GM12892 (cell line): Measurements from ENCODE around the gene CFAP298.
"Not testable (repeated sequence)": the region's sequence is repeated elsewhere in the genome, so short reads cannot be mapped to it uniquely, and the experiment has no call there.

ENCODE experiments used
- DNase-seq: peaks from one replicate; pipeline ENCODE4 v3.0.0; 2011; ENCODE audit not compliant: insufficient read length
- FAIRE-seq: peaks from 2 replicates; lab custom pipeline; 2011; peaks lifted over from hg19 to GRCh38; lab: Jason Lieb, UNC
- POLR2A ChIP-seq: IDR thresholded peaks from 2 replicates; pipeline ENCODE4 v1.6.1; 2011; ENCODE audit warnings: low read depth, low read length, control low read depth
- POLR2AphosphoS5 ChIP-seq: IDR thresholded peaks from 2 replicates; pipeline ENCODE4 v1.6.1; 2011; ENCODE audit warnings: low read depth, low read length, control low read depth
- TAF1 ChIP-seq: IDR thresholded peaks from 2 replicates; pipeline ENCODE4 v1.6.1; 2011; ENCODE audit warnings: low read depth, mild to moderate bottlenecking, control low read depth, low read length, borderline replicate concordance

Gene CFAP298

GRCh38 chr21:32574946-32575925, 36.9 kb downstream of the CFAP298 start:
- FAIRE-seq: no peak

GRCh38 chr21:32572574-32573420, 39.4 kb downstream of the CFAP298 start:
- TF ChIP-seq POLR2AphosphoS5 (no peak), TAF1 (no peak), POLR2A (no peak)
- FAIRE-seq: no peak
- DNase-seq: no peak

More at GRCh38 chr21:32574946-32575925, 36.9 kb downstream of the CFAP298 start:
- TF ChIP-seq POLR2A: no peak
- TF ChIP-seq POLR2AphosphoS5: no peak
- TF ChIP-seq TAF1: no peak
- DNase-seq: no peak

GRCh38 chr21:32570456-32570855, 41.7 kb downstream of the CFAP298 start:
- FAIRE-seq: no peak
- DNase-seq: no peak
- TF ChIP-seq TAF1: no peak
- no peak for TF ChIP-seq POLR2AphosphoS5
- TF ChIP-seq POLR2A: no peak

GRCh38 chr21:32569261-32570230, 42.6 kb downstream of the CFAP298 start:
- TF ChIP-seq TAF1 (no peak), POLR2AphosphoS5 (no peak), POLR2A (no peak)
- peak; percentile 21 for FAIRE-seq
- DNase-seq: peak; percentile 50

GRCh38 chr21:32567626-32568025, 44.6 kb downstream of the CFAP298 start:
- DNase-seq (no peak), FAIRE-seq (no peak)
- TF ChIP-seq POLR2AphosphoS5: no peak
- TF ChIP-seq TAF1: no peak
- no peak for TF ChIP-seq POLR2A

- no peak for FAIRE-seq
Observed at GRCh38 chr21:32566741-32567389, 45.3 kb downstream of the CFAP298 start.

GRCh38 chr21:32565856-32566465, 46.2 kb downstream of the CFAP298 start:
- no peak for FAIRE-seq
- no peak for TF ChIP-seq POLR2AphosphoS5
- no peak for TF ChIP-seq TAF1
- no peak for TF ChIP-seq POLR2A

More at GRCh38 chr21:32566741-32567389, 45.3 kb downstream of the CFAP298 start:
- DNase-seq: no peak
- TF ChIP-seq POLR2AphosphoS5 (no peak), POLR2A (no peak), TAF1 (no peak)

GRCh38 chr21:32562915-32563314, 49.3 kb downstream of the CFAP298 start:
- no peak for DNase-seq
- FAIRE-seq: no peak
- TF ChIP-seq POLR2AphosphoS5 (no peak), POLR2A (no peak), TAF1 (no peak)

More at GRCh38 chr21:32565856-32566465, 46.2 kb downstream of the CFAP298 start:
- DNase-seq: no peak

GRCh38 chr21:32562426-32562825, 49.8 kb downstream of the CFAP298 start:
- FAIRE-seq: no peak
- DNase-seq: no peak
- TF ChIP-seq POLR2AphosphoS5 (no peak), TAF1 (no peak), POLR2A (no peak)

- not testable (repeated sequence) for DNase-seq, FAIRE-seq
Observed at GRCh38 chr21:32561476-32561875, 50.7 kb downstream of the CFAP298 start.
